GM12892 (cell line): ENCODE measurements around the gene RASSF8.

Experiments
- POLR2A ChIP-seq: IDR thresholded peaks from 2 replicates; pipeline ENCODE4 v1.6.1; 2011; ENCODE audit warnings: low read depth, low read length, control low read depth
- POLR2AphosphoS5 ChIP-seq: IDR thresholded peaks from 2 replicates; pipeline ENCODE4 v1.6.1; 2011; ENCODE audit warnings: low read depth, low read length, control low read depth
- TAF1 ChIP-seq: IDR thresholded peaks from 2 replicates; pipeline ENCODE4 v1.6.1; 2011; ENCODE audit warnings: low read depth, mild to moderate bottlenecking, control low read depth, low read length, borderline replicate concordance

DNA sequence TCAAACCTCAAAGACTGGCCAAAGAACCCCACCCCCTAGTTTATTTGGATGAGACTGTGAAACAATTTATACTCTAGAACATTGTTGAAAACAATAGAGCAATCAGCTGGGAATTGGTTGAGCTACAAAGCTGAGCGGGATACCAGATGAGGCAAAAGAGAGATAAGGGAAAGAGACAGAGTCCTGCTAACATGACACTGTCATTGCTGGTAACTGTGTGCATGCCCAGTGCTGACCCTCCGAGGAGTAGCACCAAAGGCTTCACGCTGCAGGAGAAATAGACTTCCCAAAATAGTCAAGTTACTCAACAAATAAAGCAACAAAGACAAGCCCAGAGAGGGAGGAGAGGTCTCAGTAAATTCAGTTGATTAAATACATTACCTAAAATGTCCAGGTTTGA lies 63.6 kb downstream of the RASSF8 start:
- no peak for TF ChIP-seq POLR2AphosphoS5
- no peak for TF ChIP-seq POLR2A
- TF ChIP-seq TAF1, result no peak
